HG02852 (cell line): ENCODE measurements around the gene CEBPA.

Source experiments
- ATAC-seq: cut with Tn5 transposase; IDR thresholded peaks from one replicate; pipeline ENCODE4 v1.9.1; 2021; ENCODE audit warnings: mild to moderate bottlenecking, moderate library complexity; ENCODE audit not compliant: unreplicated experiment

Gene CEBPA

GRCh38 chr19:33302175-33302973 is at the start of gene CEBPA:
CEBPA (minus strand) TSS chr19:33302534; CDS start chr19:33302414, 120 bp downstream.
- peak; percentile 77 for ATAC-seq

DNA sequence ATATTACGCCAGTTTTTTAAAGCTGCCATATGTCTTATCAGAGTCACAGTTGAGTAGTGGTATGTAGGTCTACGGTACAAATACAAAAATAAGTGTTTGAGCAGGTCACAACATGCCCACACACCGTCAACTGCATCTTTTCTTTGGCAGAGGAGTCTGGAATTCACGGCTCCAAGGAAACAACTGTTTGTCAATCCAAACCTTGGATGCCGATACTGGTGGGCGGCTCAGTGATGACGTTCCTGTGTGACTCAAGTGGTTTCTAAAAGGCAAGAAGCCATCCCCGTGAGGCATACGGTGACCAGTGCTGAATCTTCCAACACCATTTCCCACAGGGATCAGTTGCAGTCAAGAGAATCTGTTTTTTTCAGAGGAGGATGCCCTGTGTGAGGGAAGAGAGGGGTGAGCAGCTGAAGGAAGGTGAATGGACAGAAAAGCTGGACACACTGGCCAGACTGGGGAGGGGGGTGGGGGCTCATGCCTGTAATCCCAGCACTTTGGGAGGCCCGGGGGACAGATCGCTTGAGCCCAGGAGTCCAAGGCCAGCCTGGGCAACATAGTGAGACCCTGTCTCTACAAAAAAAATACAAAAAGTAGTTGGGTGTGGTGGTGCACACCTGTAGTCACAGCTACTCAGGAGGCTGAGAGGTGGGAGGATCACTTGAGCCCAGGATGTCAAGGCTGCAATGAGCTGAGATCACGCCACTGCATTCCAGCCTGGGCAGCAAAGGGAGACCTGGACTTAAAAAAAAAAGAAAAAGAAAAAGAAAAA is 48.4 kb upstream of the CEBPA start:
- no peak for ATAC-seq

DNA sequence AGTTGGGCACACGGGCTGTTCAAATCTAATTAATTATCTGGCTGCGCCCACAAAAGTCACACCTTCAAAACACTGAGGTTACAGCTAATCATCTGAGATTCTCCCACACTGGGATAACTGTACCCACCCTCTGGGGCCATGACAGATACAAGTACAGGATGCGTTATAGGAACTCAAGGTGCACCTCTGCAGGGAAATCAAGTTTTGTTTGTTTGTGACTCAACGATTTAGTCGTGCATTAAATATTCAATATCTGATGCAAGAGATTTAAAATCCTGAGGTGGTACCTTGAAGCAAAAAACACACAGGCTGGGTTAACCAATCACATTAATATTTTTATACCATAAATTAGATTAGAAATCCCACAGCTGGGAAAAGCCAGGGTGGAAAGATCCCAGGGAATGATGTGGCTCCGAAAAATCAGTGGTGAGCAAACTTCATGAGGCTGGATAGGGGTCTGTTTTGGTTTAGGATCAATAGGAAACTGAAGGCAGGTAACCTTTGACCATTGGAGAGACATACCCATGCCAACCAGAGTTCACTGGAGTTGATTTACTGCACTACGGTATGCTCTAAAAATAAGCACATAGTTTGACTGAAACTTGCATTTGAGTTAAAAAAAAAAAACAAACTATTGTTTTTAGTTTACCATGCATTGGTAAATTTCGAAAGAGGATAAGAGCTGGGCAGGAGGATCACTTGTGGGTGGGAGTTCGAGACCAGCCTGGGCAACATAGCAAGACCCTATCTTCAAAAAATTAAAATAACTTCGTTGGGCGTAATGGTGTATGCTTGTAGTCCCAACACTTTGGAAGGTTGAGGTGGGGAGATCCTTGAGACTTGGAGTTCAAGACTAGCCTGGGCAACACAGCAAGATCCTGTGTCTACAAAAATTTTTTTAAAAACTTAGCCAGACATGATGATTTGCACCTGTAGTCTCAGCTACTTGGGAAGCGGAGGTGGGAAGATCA is 47.3 kb upstream of the CEBPA start:
- no peak for ATAC-seq

DNA sequence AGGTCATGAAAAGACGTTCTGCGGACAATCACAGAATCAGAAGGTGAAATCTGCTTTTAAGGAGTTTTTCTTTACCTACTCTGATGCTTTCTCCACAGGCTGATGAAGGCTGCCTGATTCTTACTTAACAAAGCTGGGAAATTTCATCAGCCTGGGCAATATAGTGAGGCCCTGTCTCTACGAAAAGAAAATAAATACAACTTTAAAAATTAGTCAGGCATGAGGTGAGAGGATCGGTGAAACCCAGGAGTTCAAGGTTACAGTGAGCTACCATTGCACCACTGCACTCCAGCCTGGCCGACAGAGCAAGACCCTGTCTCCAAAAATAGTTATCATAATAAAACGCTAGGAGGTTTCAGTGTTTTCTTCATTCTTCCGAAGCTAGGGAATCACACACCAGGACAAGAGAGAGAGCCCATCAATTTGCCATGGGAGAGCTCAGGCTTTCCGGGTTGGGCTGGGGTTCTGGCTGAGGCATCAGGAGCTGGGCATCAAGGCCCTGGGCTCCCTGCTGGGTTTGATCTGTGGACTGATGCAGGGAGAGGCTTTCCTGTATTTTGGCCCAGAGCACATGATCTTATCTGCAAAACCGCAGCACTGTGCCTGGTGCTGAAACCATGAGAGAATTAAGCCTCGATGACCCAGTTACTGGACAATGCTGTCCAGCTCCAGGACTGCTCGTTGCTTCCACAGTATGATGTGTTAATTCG is 46.1 kb upstream of the CEBPA start:
- ATAC-seq = no peak

DNA sequence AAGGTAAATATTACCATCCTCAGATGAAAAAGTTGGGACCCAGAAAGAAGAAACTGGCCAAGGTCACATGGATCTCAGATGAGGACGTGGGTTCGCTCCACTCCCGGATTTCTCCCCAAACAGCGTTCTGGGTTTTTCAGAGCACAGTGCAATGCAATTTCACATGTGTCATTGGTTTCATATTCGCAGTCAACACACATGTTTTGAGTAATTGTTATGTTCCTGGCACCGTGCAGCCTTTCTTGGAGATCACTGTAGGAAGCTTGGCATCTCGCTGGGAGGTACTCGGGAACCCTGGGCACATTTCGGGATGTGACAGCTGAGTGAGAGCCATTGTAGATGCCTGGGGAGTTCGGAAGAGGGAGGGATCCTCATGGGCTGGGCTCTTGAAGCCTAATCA is 45.0 kb upstream of the CEBPA start:
- ATAC-seq = no peak

DNA sequence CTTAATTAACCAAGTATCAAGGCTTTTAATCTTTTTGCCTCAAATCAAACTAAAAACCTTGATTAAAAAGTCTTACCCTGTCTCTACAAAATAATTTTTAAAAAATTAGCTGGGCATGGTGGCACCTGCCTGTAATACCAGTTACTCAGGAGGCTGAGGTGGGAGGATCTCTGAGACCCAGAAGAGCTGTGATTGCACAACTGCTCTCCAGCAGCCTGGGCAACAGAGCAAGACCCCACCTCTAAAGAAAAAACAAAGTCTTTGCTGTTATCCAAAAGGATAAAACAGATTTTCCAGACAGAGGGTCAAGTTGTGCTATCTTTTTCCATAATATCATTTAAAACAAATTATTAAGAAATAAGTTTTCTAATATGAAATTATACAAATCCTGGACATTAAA is 44.3 kb upstream of the CEBPA start:
- ATAC-seq = no peak

DNA sequence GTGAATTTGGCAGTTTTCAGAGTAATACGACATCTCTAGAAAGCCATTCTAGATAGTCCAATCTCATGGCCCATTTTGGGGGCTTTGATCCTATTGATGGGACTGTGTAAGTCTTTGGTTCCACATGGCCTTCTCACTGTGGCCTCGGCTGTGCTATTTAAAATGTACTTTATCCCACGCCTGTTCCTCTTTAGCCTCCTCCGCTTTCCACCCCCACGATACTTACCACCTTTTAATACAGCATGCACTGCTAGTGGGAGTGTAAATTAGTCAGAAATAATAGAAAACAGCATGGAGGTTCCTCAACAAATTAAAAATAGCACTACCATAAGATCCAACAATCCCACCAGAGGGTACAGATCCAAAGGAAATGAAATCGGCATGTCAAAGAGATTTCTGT is 42.8 kb upstream of the CEBPA start:
- no peak for ATAC-seq

DNA sequence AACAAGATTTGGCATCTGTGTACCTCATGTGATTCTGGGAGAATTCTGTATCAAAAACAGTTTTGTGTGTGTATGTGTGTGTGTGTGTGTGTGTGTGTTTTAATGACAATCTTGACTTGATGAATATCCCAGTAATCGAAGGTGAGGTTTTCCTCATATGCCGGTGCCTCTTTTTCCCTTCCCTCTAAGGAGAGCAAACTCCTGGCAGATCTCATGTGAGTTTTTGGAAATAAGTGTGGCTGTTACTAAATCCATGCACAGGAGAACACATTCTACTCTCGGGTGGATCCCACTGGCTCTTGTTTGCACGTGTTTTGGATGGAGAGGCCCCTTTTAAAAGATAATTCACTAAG is 42.2 kb upstream of the CEBPA start:
- no peak for ATAC-seq

GRCh38 chr19:33343859-33344572 is 41.7 kb upstream of the CEBPA start:
- ATAC-seq = no peak

GRCh38 chr19:33343301-33343700 is 41.0 kb upstream of the CEBPA start:
- no peak for ATAC-seq

- no peak for ATAC-seq
Measured at GRCh38 chr19:33340991-33341390, 38.7 kb upstream of the CEBPA start.

DNA sequence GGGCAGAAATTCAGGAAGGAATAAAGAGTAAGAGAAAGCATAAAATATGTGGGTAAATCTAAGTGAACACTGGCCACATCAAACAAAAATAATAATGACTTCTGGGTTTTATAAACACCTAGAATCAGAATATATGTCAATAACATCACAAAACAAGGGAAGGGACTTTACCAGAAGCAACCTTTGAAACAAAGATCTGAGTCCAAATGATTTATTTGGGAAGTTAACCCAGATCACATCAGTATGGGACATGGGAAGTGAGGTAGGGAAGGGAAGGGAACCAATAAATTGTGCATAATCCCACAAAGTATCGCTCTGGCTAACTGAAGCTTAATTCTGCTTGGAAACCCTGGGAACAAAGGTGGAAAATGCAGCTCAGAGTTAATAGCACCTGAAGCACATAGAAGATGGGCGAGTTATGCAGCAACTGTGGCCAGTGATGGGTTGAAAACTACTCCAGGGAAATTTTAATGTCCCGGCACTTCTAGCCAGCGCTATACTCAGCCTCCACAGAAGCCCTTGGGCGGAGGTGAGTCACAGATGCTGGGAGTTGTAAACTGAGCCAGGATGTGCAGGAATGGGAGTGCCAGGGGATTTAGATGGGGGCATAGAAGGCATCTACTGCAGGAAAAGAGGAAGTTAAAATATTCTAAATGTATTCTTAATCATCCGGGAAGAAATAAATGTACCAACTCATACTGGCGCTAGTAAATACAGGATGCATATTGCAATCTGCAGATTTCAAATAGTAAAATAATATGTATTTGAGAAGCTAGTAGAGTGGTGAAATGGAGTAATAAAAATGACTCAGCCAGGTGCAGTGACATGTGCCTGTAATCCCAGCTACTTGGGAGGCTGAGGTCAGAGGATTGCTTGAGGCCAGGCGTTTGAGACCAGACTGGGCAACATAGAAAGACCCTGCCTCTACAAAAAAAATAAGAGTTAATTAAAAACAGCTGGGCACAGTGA is 37.0 kb upstream of the CEBPA start:
- no peak for ATAC-seq

DNA sequence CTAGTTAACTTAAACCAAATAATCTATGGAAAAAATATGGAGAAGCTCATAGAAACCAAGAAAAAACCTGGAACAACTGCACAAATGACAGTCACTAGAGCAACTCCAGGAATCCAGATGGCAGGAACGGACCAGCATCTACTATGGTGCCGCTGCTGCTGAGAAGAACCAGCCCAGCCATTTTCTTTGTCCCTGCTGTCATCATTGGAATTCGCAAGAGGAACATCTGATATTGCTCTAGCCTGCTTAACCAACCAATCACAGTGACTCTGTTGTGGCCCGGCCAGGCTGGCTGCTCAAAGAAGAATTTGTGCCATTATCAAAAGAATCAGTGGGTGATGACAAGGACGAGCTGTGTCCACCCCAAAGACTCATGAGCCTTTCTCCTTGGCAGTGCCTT is 33.1 kb upstream of the CEBPA start:
- no peak for ATAC-seq

- ATAC-seq = no peak
Measured at GRCh38 chr19:33334271-33334670, 31.9 kb upstream of the CEBPA start.

DNA sequence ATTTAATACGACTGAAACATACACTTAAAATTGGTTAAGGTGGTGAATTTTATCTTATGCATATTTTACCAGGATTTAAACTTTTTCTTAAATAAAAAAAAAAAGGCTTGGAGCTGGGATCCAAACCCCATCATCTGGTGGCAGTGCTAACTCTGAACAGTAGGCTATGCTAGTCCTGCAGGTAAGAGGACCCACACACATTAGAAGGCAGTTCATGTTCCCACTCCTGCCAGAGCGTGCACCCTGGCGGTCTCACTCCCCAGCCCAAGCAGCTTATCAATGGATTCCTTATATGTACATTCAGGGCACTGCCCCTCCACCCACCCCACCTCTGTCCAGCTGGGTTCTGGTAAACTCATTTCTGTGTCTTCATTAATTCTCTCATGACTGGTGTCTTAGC is 31.3 kb upstream of the CEBPA start:
- ATAC-seq = no peak

DNA sequence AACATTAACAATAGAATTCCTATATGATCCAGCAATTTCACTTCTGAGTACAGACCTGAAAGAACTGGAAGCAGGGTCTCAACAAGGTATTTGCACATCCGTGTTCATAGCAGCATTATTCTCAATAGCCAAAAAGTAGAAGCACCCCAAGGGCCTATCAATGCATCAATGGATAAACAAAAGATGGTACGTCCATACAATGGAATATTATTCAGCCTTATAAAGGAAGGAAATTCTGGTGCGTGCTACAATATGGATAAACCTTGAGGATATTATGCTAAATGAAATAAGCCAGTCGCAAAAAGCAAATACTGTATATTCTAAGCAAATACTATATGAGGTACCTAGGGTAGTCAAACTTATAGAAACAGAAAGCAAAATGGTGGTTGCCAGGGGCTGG is 30.8 kb upstream of the CEBPA start:
- ATAC-seq = no peak

DNA sequence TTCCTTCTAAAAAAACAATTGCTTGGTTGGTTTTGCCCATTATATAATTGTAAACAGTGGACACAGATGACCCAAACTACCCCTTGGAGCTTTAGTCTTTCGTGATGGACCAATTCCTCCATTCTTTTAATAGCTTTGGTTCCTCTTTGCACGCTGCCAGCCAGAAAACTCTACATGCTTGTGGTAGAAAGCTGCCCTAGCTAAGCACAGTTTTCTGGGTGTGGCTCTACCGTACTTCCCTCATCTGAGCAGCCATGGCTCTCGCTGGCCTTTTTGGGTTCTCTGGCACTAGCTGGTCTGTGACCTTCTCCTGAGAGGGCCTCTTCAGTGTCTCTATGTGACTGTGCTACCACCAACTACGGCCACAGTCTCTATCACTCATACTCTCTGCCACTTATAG is 29.9 kb upstream of the CEBPA start:
- ATAC-seq = no peak

- no peak for ATAC-seq
Measured at GRCh38 chr19:33329736-33330135, 27.4 kb upstream of the CEBPA start.

DNA sequence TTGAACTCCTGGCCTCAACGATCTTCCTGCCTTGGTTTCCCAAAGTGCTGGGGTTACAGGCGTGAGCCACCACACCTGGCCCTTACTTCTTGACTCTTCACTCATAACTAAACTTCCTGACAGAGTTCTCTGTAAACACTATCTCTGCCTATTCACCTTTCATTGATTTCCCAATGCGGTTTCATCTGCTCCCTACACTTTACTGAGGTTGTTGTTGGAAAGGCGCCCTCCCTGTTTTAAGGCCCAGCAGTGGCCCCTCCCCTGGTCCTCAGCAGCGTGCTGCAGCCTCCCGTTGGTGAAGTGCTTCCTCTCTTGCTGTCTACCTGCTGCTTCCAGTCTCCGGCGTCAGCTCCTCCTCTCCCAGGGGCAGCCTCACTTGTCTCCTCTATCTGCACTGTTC is 26.7 kb upstream of the CEBPA start:
- no peak for ATAC-seq
